Testis (tissue), 3 donors: Measurements from ENCODE around the gene GPC3. TPM values are rescaled to one million over a fixed set of nuclear protein-coding genes. Genes with fewer than 3 reads are reported as not detected.

Source experiments
- DNase-seq: peaks from one replicate; pipeline ENCODE4 v3.0.0-alpha.2; 2019
- H3K27ac ChIP-seq, 2 donors: fragments of 200-600 bp; sonication (generic); one replicate each; pipeline ENCODE4 v1.5.1; 2019
- H3K27me3 ChIP-seq: fragments of 200-600 bp; sonication (generic); one replicate; pipeline ENCODE4 v1.5.1; 2019
- H3K36me3 ChIP-seq: fragments of 200-600 bp; sonication (generic); one replicate; pipeline ENCODE4 v1.5.1; 2017; ENCODE audit warnings: low read depth; ENCODE audit errors: missing control alignments
- H3K4me1 ChIP-seq: fragments of 200-600 bp; sonication (generic); one replicate; pipeline ENCODE4 v1.5.1; 2019
- H3K4me3 ChIP-seq, 2 donors: fragments of 200-600 bp; sonication (generic); one replicate each; pipeline ENCODE4 v1.5.1; 2017 to 2019
- H3K9me3 ChIP-seq: fragments of 200-600 bp; sonication (generic); one replicate; pipeline ENCODE4 v1.5.1; 2017
- POLR2A ChIP-seq: fragments of 450-650 bp; IDR thresholded peaks from one replicate; pipeline ENCODE4 v1.6.1; 2017; ENCODE audit warnings: antibody characterized with exemption, mild to moderate bottlenecking, moderate library complexity
- WGBS, 2 donors: methylation state at CpG; one replicate each; pipeline ENCODE4 v1.1.5; 2018; 5-methylcytosine and 5-hydroxymethylcytosine counted together
- intact Hi-C: fragments of 100-400 bp; cut with DNase I; formaldehyde crosslinking; loops from one replicate; pipeline ENCODE4 v1.15.1; 2023; ENCODE audit warnings: low total_unique reads
- polyA plus RNA-seq: library from polyadenylated mRNA; stranded (reverse); fragments of 350-450 nt; fragmentation: Illumina TruSeq; extraction: RNeasy Lipid Tissue Mini Kit (QIAGEN cat#74804); gene quantifications from one replicate; pipeline ENCODE4 v1.2.3, GENCODE V29; 2014; ENCODE audit warnings: low read depth, low replicate concordance; ENCODE audit not compliant: insufficient read depth
- total RNA-seq, 2 donors: library from RNA; depleted of rRNA; stranded (reverse); fragments of >200 nt; gene quantifications; one replicate each; pipeline ENCODE4 v1.2.3, GENCODE V29; 2016
- TF ChIP-seq, protein P1 (sequence below), 3 experiments: fragments of 450-650 bp in 2 of 3; fragments of 200-600 bp in 1 of 3; sonication (generic) in 1 of 3; IDR thresholded peaks; one replicate each; pipeline ENCODE4 v1.5.1; 2016 to 2019; ENCODE audit warnings: antibody characterized with exemption in 3 of 3, mild to moderate bottlenecking in 2 of 3, moderate library complexity in 1 of 3

GPC3 gene
- total and polyA plus RNA-seq, 3 donors from 2014 or later, result 4.9 to 12.9 (median 5.4) TPM

DNA sequence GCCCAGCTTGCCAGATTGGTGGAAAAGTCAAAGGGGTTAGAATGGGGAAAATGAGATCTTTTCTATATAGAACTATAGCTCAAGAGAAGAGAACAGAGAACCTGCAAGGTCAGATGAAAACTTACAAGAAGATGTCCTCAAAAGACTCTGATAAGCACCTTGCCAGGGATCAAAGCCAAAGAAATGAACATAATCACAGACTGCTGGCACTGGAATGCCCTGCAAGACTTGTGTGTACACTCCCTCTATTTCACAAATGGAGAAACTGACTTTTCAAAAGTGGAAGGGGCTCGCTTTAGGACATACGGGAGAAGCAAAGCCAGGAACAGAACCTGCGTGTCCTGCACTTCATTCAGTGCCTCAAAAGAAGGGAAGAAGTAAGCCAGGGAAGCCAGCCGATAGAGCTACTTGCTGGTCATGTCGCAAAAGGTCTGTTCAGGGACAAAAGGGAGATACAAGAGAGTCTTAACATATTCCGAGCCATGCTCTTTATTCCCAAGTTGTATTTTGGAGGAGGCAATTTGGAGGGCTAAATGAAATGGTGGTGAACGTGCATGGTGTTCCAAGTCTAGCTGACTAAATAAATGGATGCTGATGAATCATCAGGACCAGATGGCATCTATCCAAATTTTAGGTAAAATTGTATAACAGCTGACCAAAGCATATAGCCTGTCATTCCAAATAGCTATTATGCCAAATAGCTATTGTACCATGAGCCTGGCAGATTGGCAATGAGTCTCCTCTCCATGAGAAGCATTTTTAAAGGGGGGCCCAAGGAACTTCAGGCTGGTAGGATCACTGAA is 394.5 kb downstream of the GPC3 start:
- 77 to 87% methylated on average over 5 to 7 of the region's 7 CpGs for WGBS, 2 donors
- intact Hi-C loops, result no loop called here
- H3K9me3 ChIP-seq, result no peaks in the 10 kb centered on the region
- no peak overlapping the region for H3K4me3 ChIP-seq
- no peaks in the 10 kb centered on the region for H3K4me1 ChIP-seq
- H3K27me3 ChIP-seq, result no peaks in the 10 kb centered on the region
- TF ChIP-seq, protein P1, sequence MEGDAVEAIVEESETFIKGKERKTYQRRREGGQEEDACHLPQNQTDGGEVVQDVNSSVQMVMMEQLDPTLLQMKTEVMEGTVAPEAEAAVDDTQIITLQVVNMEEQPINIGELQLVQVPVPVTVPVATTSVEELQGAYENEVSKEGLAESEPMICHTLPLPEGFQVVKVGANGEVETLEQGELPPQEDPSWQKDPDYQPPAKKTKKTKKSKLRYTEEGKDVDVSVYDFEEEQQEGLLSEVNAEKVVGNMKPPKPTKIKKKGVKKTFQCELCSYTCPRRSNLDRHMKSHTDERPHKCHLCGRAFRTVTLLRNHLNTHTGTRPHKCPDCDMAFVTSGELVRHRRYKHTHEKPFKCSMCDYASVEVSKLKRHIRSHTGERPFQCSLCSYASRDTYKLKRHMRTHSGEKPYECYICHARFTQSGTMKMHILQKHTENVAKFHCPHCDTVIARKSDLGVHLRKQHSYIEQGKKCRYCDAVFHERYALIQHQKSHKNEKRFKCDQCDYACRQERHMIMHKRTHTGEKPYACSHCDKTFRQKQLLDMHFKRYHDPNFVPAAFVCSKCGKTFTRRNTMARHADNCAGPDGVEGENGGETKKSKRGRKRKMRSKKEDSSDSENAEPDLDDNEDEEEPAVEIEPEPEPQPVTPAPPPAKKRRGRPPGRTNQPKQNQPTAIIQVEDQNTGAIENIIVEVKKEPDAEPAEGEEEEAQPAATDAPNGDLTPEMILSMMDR (IDR thresholded peaks at IDR 0.05), result no peak
- no peak for TF ChIP-seq POLR2A
- H3K27ac ChIP-seq, result no peak overlapping the region
- no peak for DNase-seq
- no peaks in the 10 kb centered on the region for H3K36me3 ChIP-seq

DNA sequence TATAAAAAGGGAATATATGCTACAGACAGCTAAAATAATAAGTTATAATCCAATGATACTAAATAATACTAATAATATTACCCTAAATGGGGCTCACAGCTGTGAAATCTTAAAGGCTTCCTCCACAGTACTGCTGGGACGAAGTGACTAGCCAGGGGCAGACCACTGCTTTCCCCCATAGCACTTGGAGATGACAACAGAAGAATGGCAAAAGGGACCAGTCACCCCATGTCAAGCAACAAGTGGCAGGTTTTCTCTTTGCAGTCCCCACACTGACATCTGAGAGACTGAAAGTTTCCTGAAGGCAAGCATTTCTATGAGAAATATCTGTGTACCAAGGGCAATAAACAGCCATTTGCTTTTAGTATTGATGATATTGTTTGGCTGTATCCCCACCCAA is 396.6 kb downstream of the GPC3 start:
- TF ChIP-seq, protein P1 (IDR thresholded peaks at IDR 0.05), result no peak
- TF ChIP-seq POLR2A, result no peak
- no peak for DNase-seq
- H3K9me3 ChIP-seq, result no peaks in the 10 kb centered on the region
- no peak overlapping the region for H3K27ac ChIP-seq
- no peak overlapping the region for H3K4me3 ChIP-seq
- intact Hi-C loops, result no loop called here
- H3K36me3 ChIP-seq, result no peaks in the 10 kb centered on the region
- no peaks in the 10 kb centered on the region for H3K27me3 ChIP-seq
- 87 to 100% methylated on average over 1 of the region's 1 CpG for WGBS, 2 donors
- H3K4me1 ChIP-seq, result no peaks in the 10 kb centered on the region

DNA sequence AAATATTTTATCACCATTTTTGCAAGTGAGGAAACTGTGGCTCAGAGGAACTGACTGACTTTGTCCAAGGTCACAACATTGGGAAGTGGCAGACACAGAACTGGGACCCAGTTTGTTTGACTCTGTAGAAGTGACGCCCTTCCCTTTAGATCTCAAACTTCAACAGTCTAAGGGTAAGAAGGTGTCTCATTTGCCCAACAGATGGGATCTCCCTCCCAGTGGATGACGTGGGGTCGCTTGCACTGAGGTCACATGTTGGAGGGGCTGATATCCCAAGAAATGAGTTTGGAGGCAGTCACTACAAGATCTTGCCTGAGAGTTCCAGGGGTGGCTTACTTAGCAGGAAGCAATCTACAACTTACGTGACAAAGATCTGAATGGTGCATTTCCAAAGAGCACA is 397.6 kb downstream of the GPC3 start:
- Histone ChIP-seq H3K4me1 (no peaks in the 10 kb centered on the region), H3K36me3 (no peaks in the 10 kb centered on the region), H3K4me3 (no peak overlapping the region), H3K9me3 (no peaks in the 10 kb centered on the region), H3K27ac (no peak overlapping the region), H3K27me3 (no peaks in the 10 kb centered on the region)
- WGBS, 2 donors, result 95 to 100% methylated on average over 1 to 4 of the region's 4 CpGs
- DNase-seq, result no peak
- intact Hi-C loops, result no loop called here
- TF ChIP-seq POLR2A, result no peak
- TF ChIP-seq, protein P1 (IDR thresholded peaks at IDR 0.05), result no peak

DNA sequence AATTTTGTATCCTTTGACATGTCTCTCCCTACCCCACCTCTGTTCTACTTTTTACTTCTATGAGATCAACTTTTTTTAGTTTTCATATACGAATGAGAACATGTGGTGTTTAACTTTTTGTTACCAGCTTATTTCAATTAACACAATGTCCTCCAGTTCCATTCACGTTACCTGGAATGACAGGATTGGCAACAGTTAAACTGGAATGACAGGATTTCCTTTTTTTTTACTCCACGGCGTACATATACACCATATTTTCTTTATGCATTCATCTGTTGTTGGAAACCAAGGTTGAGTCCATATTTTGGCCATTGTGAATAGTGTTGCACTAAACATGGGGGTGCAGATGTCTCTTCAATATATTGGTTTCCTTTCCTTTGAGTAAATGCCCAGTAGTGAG is 398.3 kb downstream of the GPC3 start:
- TF ChIP-seq, protein P1 (IDR thresholded peaks at IDR 0.05), result no peak
- no peak for TF ChIP-seq POLR2A
- H3K27ac ChIP-seq, result no peak overlapping the region
- H3K9me3 ChIP-seq, result no peaks in the 10 kb centered on the region
- WGBS, 2 donors, result 87 to 91% methylated on average over 4 of the region's 4 CpGs
- H3K36me3 ChIP-seq, result no peaks in the 10 kb centered on the region
- no peaks in the 10 kb centered on the region for H3K27me3 ChIP-seq
- intact Hi-C loops, result no loop called here
- H3K4me1 ChIP-seq, result no peaks in the 10 kb centered on the region
- DNase-seq, result no peak
- H3K4me3 ChIP-seq, result no peak overlapping the region

DNA sequence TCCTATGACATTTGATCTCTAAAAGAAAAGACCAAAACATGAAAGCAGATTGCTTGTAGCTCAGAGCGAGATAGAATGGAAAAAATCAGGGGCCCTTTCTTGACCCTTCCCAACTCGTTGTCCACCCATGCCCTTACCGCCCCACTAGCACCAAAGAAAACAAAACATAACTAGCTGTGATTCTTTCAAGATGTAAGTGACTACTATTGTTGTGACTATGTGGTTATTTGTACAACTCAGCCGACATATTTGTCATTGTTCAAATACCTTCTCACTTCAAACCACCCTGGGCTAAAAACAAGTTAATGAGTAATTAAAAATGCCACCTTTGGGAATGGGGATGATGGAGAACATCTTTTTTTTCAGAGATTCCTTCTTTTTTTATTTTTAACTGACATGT is 399.0 kb downstream of the GPC3 start:
- intact Hi-C loops, result no loop called here
- 80 to 91% methylated on average over 4 of the region's 4 CpGs for WGBS, 2 donors
- H3K27ac ChIP-seq, result no peak overlapping the region
- H3K27me3 ChIP-seq, result no peaks in the 10 kb centered on the region
- H3K4me1 ChIP-seq, result no peaks in the 10 kb centered on the region
- H3K9me3 ChIP-seq, result no peaks in the 10 kb centered on the region
- no peaks in the 10 kb centered on the region for H3K36me3 ChIP-seq
- TF ChIP-seq POLR2A, result no peak
- TF ChIP-seq, protein P1 (IDR thresholded peaks at IDR 0.05), result no peak
- H3K4me3 ChIP-seq, result no peak overlapping the region
- no peak for DNase-seq
